Smooth muscle cell of trachea (primary cell): ENCODE data around the gene CCDC144A. TPM values are rescaled to one million over a fixed set of nuclear protein-coding genes. Genes with fewer than 3 reads are reported as not detected.

Experiments
- total RNA-seq: library from RNA; depleted of rRNA; stranded (reverse); fragments of >200 nt; gene quantifications from 2 replicates; pipeline ENCODE4 v1.2.1, GENCODE V29; 2014

The CCDC144A gene, protein sequence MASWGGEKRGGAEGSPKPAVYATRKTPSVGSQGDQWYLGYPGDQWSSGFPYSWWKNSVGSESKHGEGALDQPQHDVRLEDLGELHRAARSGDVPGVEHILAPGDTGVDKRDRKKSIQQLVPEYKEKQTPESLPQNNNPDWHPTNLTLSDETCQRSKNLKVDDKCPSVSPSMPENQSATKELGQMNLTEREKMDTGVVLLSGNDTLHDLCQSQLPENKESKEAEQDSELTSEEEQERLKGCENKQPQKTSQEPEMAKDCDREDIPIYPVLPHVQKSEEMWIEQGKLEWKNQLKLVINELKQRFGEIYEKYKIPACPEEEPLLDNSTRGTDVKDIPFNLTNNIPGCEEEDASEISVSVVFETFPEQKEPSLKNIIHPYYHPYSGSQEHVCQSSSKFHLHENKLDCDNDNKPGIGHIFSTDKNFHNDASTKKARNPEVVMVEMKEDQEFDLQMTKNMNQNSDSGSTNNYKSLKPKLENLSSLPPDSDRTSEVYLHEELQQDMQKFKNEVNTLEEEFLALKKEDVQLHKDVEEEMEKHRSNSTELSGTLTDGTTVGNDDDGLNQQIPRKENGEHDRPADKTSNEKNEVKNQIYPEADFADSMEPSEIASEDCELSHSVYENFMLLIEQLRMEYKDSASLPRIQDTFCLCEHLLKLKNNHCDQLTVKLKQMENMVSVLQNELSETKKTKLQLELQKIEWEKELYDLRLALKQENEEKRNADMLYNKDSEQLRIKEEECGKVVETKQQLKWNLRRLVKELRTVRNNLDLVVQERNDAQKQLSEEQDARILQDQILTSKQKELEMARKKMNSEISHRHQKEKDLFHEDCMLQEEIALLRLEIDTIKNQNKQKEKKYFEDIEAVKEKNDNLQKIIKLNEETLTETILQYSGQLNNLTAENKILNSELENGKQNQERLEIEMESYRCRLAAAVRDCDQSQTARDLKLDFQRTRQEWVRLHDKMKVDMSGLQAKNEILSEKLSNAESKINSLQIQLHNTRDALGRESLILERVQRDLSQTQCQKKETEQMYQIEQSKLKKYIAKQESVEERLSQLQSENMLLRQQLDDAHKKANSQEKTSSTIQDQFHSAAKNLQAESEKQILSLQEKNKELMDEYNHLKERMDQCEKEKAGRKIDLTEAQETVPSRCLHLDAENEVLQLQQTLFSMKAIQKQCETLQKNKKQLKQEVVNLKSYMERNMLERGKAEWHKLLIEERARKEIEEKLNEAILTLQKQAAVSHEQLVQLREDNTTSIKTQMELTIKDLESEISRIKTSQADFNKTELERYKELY (N-terminal part only)
- total RNA-seq: 4.2 and 10.9 TPM in 2 replicates

DNA sequence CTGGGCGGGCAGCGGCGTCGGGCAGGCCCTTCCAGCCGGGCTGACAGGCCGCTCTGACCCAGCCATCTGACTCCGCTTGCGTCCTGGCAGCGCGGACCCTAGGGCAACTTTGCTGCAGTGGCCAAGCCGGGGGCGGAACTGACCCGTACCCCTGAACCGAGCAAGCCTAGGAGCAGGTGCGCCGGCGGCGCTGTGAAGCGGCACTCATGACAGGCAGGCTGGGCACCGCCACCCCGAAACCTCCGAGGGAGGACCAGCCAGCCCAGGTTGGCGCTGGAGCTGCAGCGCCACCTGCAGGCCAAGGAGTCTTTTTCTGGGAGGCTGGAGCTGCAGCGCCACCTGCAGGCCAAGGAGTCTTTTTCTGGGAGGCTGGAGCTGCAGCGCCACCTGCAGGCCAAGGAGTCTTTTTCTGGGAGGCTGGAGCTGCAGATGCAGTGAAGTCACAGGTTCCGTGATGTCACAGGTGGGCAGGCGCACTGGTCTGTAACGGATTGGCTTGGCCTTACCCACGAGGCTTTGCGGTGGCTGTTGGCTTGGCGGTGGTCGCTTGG, at the start of gene CCDC144A:
Gene CCDC144A (plus strand): TSS at position 511 of the 551 bp plus-strand sequence. CDS start 160 bp downstream, outside the sequence.

DNA sequence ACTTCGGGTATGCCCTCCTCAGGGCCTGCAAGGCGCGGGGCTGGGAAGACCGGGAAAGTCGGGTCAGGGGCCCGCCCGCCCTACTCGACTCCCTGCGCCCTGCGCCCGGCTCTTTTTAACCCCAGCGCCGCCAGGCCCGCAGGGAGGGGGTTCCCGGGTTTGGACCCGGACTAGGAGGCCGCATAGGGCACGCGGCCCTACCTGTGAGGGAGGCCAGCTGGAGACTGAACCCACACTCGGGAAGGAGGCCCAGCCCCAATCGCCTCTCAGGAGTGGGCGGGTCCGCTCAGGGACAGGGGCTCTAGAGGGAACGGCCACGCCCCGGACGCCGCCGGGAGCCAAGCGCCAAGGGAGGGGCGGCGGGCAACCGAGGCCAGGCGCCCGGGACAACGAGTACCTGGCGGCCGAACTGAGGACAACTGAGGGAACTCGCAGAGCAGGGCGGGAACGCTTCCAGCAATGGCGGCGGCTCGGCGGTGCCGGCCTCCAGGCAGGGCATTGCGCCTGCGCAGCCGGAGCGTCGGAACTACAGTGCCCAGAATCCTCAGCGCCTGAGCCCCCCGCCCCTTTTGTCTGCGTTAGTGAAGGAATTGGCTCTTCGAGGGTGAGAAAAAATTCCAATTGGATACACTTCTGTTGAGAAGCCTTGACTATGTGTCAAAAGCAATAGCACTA, 36.5 kb upstream of the CCDC144A start, which contains the start of gene ZNF624:
Gene ZNF624 (minus strand): TSS at position 484 of the 675 bp plus-strand sequence.

Other genes with a start within 250 kb of the CCDC144A start
- 1.2 and 4.5 TPM in 2 replicates for gene LRRC75A, start 198.0 kb upstream of the CCDC144A start, total RNA-seq
- gene ZNF287, start 121.0 kb upstream of the CCDC144A start, total RNA-seq: 8.3 and 12.1 TPM in 2 replicates
- gene ZNF624, start 36.4 kb upstream of the CCDC144A start, total RNA-seq: 4.8 and 6.0 TPM in 2 replicates